K562 (cell line): ENCODE results near the gene ATP13A2. TPM values are rescaled to one million over a fixed set of nuclear protein-coding genes. Genes with fewer than 3 reads are reported as not detected.

Experiments used
- ATAC-seq: fragments of 200-7000 bp; cut with Tn5 transposase; 3 replicates; pipeline ENCODE4 v1.9.1; 2020; ENCODE audit warnings: moderate library complexity
- BruUV-seq: library from RNA; stranded (reverse); fragments of 400-500 nt; replicated peaks from 2 replicates; lab custom pipeline; 2021; lab: Mats Ljungman, UMichigan
- CTCF ChIA-PET: fragments of 300-600 bp; formaldehyde crosslinking; extraction: SDS; loops from one replicate; lab custom pipeline; 2021; ENCODE audit warnings: low intra/inter-chr PET ratio; lab: Yijun Ruan, JAX
- POLR2A ChIA-PET: fragments of 300-600, 350-650 bp; sonication (Branson Sonifier 250); formaldehyde crosslinking; extraction: SDS; loops from one replicate; lab custom pipeline; 2021; ENCODE audit warnings: antibody characterized with exemption, inconsistent platforms; lab: Yijun Ruan, JAX
- DNase-seq, 4 experiments: peaks; one replicate each; pipeline versions ENCODE4 v3.0.0 to v3.0.0-alpha.2; 2011 to 2018; ENCODE audit warnings: low spot score in 3 of 4, mixed read lengths in 3 of 4; ENCODE audit errors: extremely low read depth in 1 of 4
- FAIRE-seq: peaks from 2 replicates; lab custom pipeline; 2011; peaks lifted over from hg19 to GRCh38; lab: Jason Lieb, UNC
- H2AFZ ChIP-seq: 2 replicates; pipeline ENCODE4 v1.6.0; 2011; ENCODE audit warnings: low read depth, low read length, control low read depth, inconsistent platforms
- H3K27ac ChIP-seq: fragments of 200-600 bp; 3 replicates; pipeline ENCODE4 v1.8.0; 2011; ENCODE audit warnings: low read depth, mild to moderate bottlenecking, control low read depth, inconsistent platforms, low read length, moderate library complexity, mixed read lengths; ENCODE audit errors: extremely low read depth
- H3K27me3 ChIP-seq, 2 experiments: fragments of 300-600 bp in 1 of 2; 2 replicates in 1 of 2; 3 replicates in 1 of 2; pipeline versions ENCODE4 v1.6.0 to v1.8.0; 2011; ENCODE audit warnings: inconsistent platforms in 2 of 2, low read length in 2 of 2, mild to moderate bottlenecking in 1 of 2, mixed read lengths in 1 of 2, moderate library complexity in 1 of 2; ENCODE audit not compliant: control insufficient read depth in 2 of 2, insufficient read depth in 2 of 2
- H3K36me3 ChIP-seq: fragments of 300-600 bp; 3 replicates; pipeline ENCODE4 v1.8.0; 2011; ENCODE audit warnings: mild to moderate bottlenecking, low read length, inconsistent platforms; ENCODE audit not compliant: control insufficient read depth, insufficient read depth
- H3K4me1 ChIP-seq, 2 experiments: fragments of 200-600 bp in 1 of 2; replicated peaks in 1 of 2; 2 replicates in 1 of 2; 3 replicates in 1 of 2; pipeline versions ENCODE4 v1.5.1 to v1.8.0; 2011; ENCODE audit warnings: inconsistent platforms in 2 of 2, low read length in 2 of 2, mild to moderate bottlenecking in 1 of 2, mixed read lengths in 1 of 2, moderate library complexity in 1 of 2; ENCODE audit not compliant: control insufficient read depth in 2 of 2, insufficient read depth in 2 of 2
- H3K4me2 ChIP-seq: 2 replicates; pipeline ENCODE4 v1.6.1; 2011; ENCODE audit warnings: low read length, control low read depth, inconsistent platforms, mixed read lengths; ENCODE audit not compliant: insufficient read depth
- H3K4me3 ChIP-seq: fragments of 200-600 bp; sonication (generic), shearing (Covaris generic); 2 replicates; pipeline ENCODE4 v1.5.1; 2016; ENCODE audit warnings: control low read depth, inconsistent platforms
- H3K79me2 ChIP-seq: fragments of 200-600 bp; 3 replicates; pipeline ENCODE4 v1.8.0; 2011; ENCODE audit warnings: low read length, inconsistent platforms; ENCODE audit not compliant: control insufficient read depth, insufficient read depth
- H3K9ac ChIP-seq, 2 experiments: 2 replicates each; pipeline versions ENCODE4 v1.6.0 to v1.6.1; 2011; ENCODE audit warnings: low read depth in 2 of 2, low read length in 2 of 2, control low read depth in 1 of 2, inconsistent platforms in 1 of 2, mild to moderate bottlenecking in 1 of 2, mixed read lengths in 1 of 2; ENCODE audit not compliant: insufficient read depth in 1 of 2
- H3K9me1 ChIP-seq: one replicate; pipeline ENCODE4 v1.6.0; 2011; ENCODE audit warnings: inconsistent platforms, mild to moderate bottlenecking, low read length, moderate library complexity; ENCODE audit not compliant: control insufficient read depth, insufficient read depth
- H3K9me3 ChIP-seq: replicated peaks from 2 replicates; pipeline ENCODE4 v1.5.1; 2011; ENCODE audit warnings: low read depth, low read length, inconsistent platforms; ENCODE audit not compliant: control insufficient read depth, insufficient read depth
- H4K20me1 ChIP-seq: replicated peaks from 2 replicates; pipeline ENCODE4 v1.6.1; 2011; ENCODE audit warnings: low read length, inconsistent platforms, mixed read lengths; ENCODE audit not compliant: control insufficient read depth, insufficient read depth
- BRD9 ChIP-seq: fragments of 450-650 bp; IDR thresholded peaks from 2 replicates; pipeline ENCODE4 v1.6.1; 2018; ENCODE audit warnings: low read depth; ENCODE audit not compliant: partially characterized antibody
- EWSR1 ChIP-seq: fragments of 450-650 bp; IDR thresholded peaks from 2 replicates; pipeline ENCODE4 v1.6.1; 2018; ENCODE audit warnings: borderline replicate concordance, mild to moderate bottlenecking, low read depth, moderate library complexity; ENCODE audit not compliant: partially characterized antibody
- FOXM1 ChIP-seq, 2 experiments: fragments of 450-650 bp in 1 of 2; sonication (generic) in 1 of 2; formaldehyde crosslinking in 1 of 2; IDR thresholded peaks; 2 replicates each; pipeline versions ENCODE4 v1.6.1 to v1.9.0; 2017 to 2022; ENCODE audit warnings: low read depth in 2 of 2, mild to moderate bottlenecking in 2 of 2, missing genetic modification reagents in 1 of 2, moderate library complexity in 1 of 2
- GABPB2 ChIP-seq: fragments of 250-450 bp; sonication (Bioruptor Pico); conservative IDR thresholded peaks from 2 replicates; pipeline ENCODE4 v1.5.1; 2021; ENCODE audit warnings: mild to moderate bottlenecking
- GTF2E2 ChIP-seq: fragments of 200-800 bp; sonication (Bioruptor generic); IDR thresholded peaks from 2 replicates; pipeline ENCODE4 v1.6.1; 2016; ENCODE audit warnings: missing genetic modification characterization, missing compliant biosample characterization
- HMG20A ChIP-seq: fragments of 450-650 bp; formaldehyde crosslinking; conservative IDR thresholded peaks from 2 replicates; pipeline ENCODE4 v1.4.0; 2020; ENCODE audit warnings: mild to moderate bottlenecking, mixed read lengths
- KDM2B ChIP-seq: fragments of 250-450 bp; sonication (Bioruptor Pico); IDR thresholded peaks from 2 replicates; pipeline ENCODE4 v1.8.0; 2021; ENCODE audit warnings: mild to moderate bottlenecking, moderate library complexity
- MAFK ChIP-seq: IDR thresholded peaks from 2 replicates; pipeline ENCODE4 v1.6.1; 2011; ENCODE audit warnings: low read length, improper control_type of control experiment
- NFIC ChIP-seq: fragments of 450-650 bp; IDR thresholded peaks from 2 replicates; pipeline ENCODE4 v1.6.1; 2017; ENCODE audit warnings: mild to moderate bottlenecking, inconsistent platforms
- SMAD4 ChIP-seq: fragments of 250-450 bp; sonication (Bioruptor Pico); conservative IDR thresholded peaks from 2 replicates; pipeline ENCODE4 v1.8.0; 2021; ENCODE audit warnings: inconsistent platforms, mild to moderate bottlenecking, moderate library complexity
- SOX6 ChIP-seq: fragments of 450-650 bp; IDR thresholded peaks from 2 replicates; pipeline ENCODE4 v1.6.1; 2014; ENCODE audit warnings: mild to moderate bottlenecking
- TAF15 ChIP-seq: fragments of 200-400 bp; formaldehyde crosslinking; IDR thresholded peaks from 2 replicates; pipeline ENCODE4 v1.6.1; 2017; ENCODE audit warnings: mild to moderate bottlenecking, low read depth, low read length, moderate library complexity
- TFAM ChIP-seq: fragments of 250-450 bp; sonication (Bioruptor Pico); conservative IDR thresholded peaks from 2 replicates; pipeline ENCODE4 v1.5.0; 2021; ENCODE audit warnings: mild to moderate bottlenecking, moderate library complexity
- TSC22D4 ChIP-seq: fragments of 450-650 bp; IDR thresholded peaks from 2 replicates; pipeline ENCODE4 v1.6.1; 2016; ENCODE audit warnings: missing genetic modification characterization, missing biosample characterization, control low read depth
- VEZF1 ChIP-seq: fragments of 200-800 bp; sonication (Bioruptor generic); IDR thresholded peaks from 2 replicates; pipeline ENCODE4 v1.6.1; 2017; ENCODE audit warnings: missing genetic modification characterization, missing compliant biosample characterization
- ZNF175 ChIP-seq: fragments of 200-800 bp; sonication (Bioruptor generic); IDR thresholded peaks from 2 replicates; pipeline ENCODE4 v1.6.1; 2016; ENCODE audit warnings: low read depth, mild to moderate bottlenecking, missing genetic modification characterization, missing compliant biosample characterization
- ZNF280A ChIP-seq: fragments of 450-650 bp; IDR thresholded peaks from 2 replicates; pipeline ENCODE4 v1.6.1; 2018; ENCODE audit warnings: mild to moderate bottlenecking, low read depth; ENCODE audit not compliant: partially characterized antibody
- ZNF316 ChIP-seq: fragments of 450-650 bp; IDR thresholded peaks from 2 replicates; pipeline ENCODE4 v1.6.1; 2016
- WGBS: fragments of 100-300 bp; shearing (Covaris generic); methylation state at CpG from one replicate; pipeline ENCODE4 v1.1.6; 2016; ENCODE audit warnings: low coverage, mixed read lengths; ENCODE audit not compliant: insufficient coverage; ENCODE audit errors: missing lambda C conversion rate; 5-methylcytosine and 5-hydroxymethylcytosine counted together
- in situ Hi-C: fragments of 300-500 bp; cut with MboI; formaldehyde crosslinking; loops from 4 replicates; pipeline ENCODE4 v1.15.0; 2018; ENCODE audit warnings: inconsistent platforms, mixed read lengths
- intact Hi-C: fragments of 100-400 bp; cut with micrococcal nuclease; formaldehyde crosslinking; loops from 2 replicates; pipeline ENCODE4 v1.14.2; 2022
- polyA plus RNA-seq, 8 experiments: library from polyadenylated mRNA; depleted of rRNA in 4 of 8; stranded (reverse) in 5 of 8; unstranded in 3 of 8; fragments of >200 nt; fragmentation: Nextera tagmentation in 2 of 8; fragmentation: Illumina TruSeq in 1 of 8; extraction: Ambion mirVana in 2 of 8; extraction: Trizol in 1 of 8; gene quantifications; 2 replicates each; pipeline versions ENCODE4 v1.2.1 to v1.2.3, GENCODE V29; 2011 to 2014; ENCODE audit warnings: inconsistent platforms in 1 of 8, missing spikeins in 1 of 8
- total RNA-seq, 7 experiments: library from RNA; depleted of rRNA in 6 of 7; stranded (reverse); fragments of >200 nt in 6 of 7; fragmentation: Illumina TruSeq in 2 of 7; extraction: Trizol in 2 of 7; gene quantifications; 2 replicates each; pipeline versions ENCODE4 v1.2.1 to v1.2.3, GENCODE V29; 2011 to 2021; ENCODE audit warnings: low replicate concordance in 1 of 7

The ATP13A2 gene
- total and polyA plus RNA-seq, 9 of the 15 experiments (the other 6 are each of a cell fraction or from before 2014, with no cell fraction given) = 0.36 to 56.3 (median 16.3) TPM

GRCh38 chr1:16967095-16967575 is 44.6 kb downstream of the ATP13A2 start:
- H2AFZ ChIP-seq = no peak overlapping the region
- in situ Hi-C loops = no loop called here
- ATAC-seq (no peak), DNase-seq (no peak), FAIRE-seq (peak; percentile 52)
- H4K20me1 ChIP-seq = peaks cover 11% of the 10 kb centered on the region
- no peaks in the 10 kb centered on the region for H3K36me3 ChIP-seq
- peaks cover 0 to 52% of the 10 kb centered on the region in 2 experiments; a peak in 2 of 5 replicates for H3K4me1 ChIP-seq
- CTCF ChIA-PET = interaction anchor here (0.6 kb wide), 1 partner anchor 16 kb away, joined by 3 read pairs; no protein-coding TSS in a partner anchor
- H3K4me3 ChIP-seq = no peak overlapping the region
- intact Hi-C loops = no loop called here
- no peaks in the 10 kb centered on the region for H3K9me3 ChIP-seq
- WGBS = 9% methylated on average over 3 of the region's 7 CpGs
- no peaks in the 10 kb centered on the region for H3K9me1 ChIP-seq
- BruUV-seq = no TSS peak
- POLR2A ChIA-PET = interaction anchor here (0.6 to 3.3 kb wide), 9 partner anchors 10 to 295 kb away, joined by 3 to 10 read pairs (median 3); no protein-coding TSS in a partner anchor
- H3K27me3 ChIP-seq = peaks cover 30 to 67% of the 10 kb centered on the region in 2 experiments; a peak in 4 of 5 replicates
- no peak overlapping the region for H3K4me2 ChIP-seq
- H3K79me2 ChIP-seq = no peaks in the 10 kb centered on the region
- peak overlapping the region in 1 of 2 experiments; percentile 35; a peak in 1 of 4 replicates for H3K9ac ChIP-seq
- no peak overlapping the region for H3K27ac ChIP-seq
- TF ChIP-seq ZNF316 (no peak), BRD9 (no peak), SMAD4 (CRISPR knock-in tag) (peak; percentile 31; the same call in 1 of the 2 replicates), NFIC (peak; percentile 32; the same call in 1 of the 2 replicates), SOX6 (no peak), TSC22D4 (tag) (no peak), TAF15 (no peak), FOXM1 (IDR thresholded peaks at IDR 0.05; ENCODE audit: low read depth) (no peak), FOXM1 (CRISPR knock-in tag; IDR thresholded peaks at IDR 0.05; ENCODE audit: low read depth) (no peak), VEZF1 (CRISPR knock-in tag) (peak; percentile 61), HMG20A (CRISPR knock-in tag) (no peak), GABPB2 (CRISPR knock-in tag) (no peak), ZNF280A (no peak), ZNF175 (CRISPR knock-in tag) (no peak), TFAM (no peak), EWSR1 (no peak), GTF2E2 (tag) (no peak), MAFK (no peak), KDM2B (no peak)
